ENCODE measurements around the gene ASZ1.
A peak's percentile ranks its signal among the peaks of the same experiment; 100 is the strongest.

Gene ASZ1

GRCh38 chr7:117401293-117402002, 25.8 kb downstream of the ASZ1 start:
- peak in 1 of 2 experiments; percentile 47 for DNase-seq

GRCh38 chr7:117399820-117400422, 27.4 kb downstream of the ASZ1 start:
- DNase-seq: peak; percentile 28 to 65

GRCh38 chr7:117395743-117396142, 31.6 kb downstream of the ASZ1 start:
- DNase-seq: no peak

GRCh38 chr7:117393781-117394180, 33.5 kb downstream of the ASZ1 start:
- no peak for DNase-seq

- DNase-seq: no peak
Observed at GRCh38 chr7:117389871-117390270, 37.4 kb downstream of the ASZ1 start.

GRCh38 chr7:117386110-117386706, 41.1 kb downstream of the ASZ1 start:
- no peak for DNase-seq

GRCh38 chr7:117385363-117386109, 41.8 kb downstream of the ASZ1 start:
- peak; percentile 31 to 63 for DNase-seq

DNA sequence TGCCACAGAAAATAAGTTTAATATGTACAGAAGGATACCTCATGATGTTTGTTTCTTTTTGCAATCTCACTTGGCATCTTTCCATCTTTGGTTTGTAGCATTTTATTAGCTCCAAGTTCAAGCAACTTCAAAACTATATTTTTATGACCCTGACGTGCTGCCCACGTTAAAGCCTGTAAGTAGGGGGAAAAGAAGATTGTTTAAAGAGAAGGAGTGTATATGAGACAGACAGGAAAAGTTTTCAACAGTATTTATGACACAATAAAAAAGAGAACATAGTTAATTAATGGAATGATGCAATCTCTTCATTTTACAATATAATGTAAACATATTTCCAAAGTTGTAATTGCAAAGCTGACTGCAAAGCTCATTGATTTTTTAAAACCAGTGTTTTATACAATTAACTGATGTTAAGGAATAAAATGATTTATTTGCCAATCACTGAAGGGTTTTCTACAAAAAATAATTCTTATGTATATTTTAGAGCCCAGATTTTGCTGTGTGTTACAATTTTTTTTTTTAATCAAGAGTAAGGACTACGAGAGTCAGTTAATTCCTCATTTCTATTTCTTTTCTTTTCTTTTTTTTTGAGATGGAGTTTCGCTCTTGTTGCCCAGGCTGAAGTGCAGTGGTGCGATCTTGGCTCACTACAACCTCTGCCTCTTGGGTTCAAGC, 42.5 kb downstream of the ASZ1 start:
- no peak for DNase-seq

DNA sequence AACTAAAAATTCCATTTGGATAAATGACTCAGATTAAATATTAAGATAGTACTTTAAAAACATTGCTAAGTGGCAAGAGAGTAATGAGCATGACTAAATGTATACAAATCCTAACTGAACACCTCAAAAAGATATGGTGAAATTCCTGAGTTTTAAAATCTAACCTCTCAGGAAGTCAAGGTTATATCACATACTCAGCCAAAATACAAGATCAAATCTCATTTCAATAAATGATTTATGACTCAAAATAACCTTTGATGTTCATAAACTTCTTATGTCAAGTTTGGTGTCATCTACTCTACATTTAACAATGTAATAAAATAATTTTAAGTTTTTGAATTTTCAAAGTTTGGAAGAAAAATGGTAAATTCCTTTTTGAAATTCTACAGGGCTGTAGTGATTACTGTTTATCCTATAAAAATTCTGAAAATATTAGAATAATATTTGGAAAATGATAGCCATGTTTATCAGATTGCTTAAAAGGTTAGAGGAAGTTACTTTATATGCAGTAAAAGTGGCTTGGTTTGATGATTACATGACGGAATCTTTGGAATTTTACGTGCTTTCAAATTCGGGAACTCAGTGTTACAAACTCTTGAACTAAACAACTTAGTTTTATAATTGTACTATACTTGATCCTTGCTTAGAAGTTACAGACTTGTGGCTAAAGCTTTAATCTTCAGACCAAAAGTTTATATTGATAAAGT, 43.7 kb downstream of the ASZ1 start:
- no peak for DNase-seq

GRCh38 chr7:117383046-117383445, 44.2 kb downstream of the ASZ1 start:
- no peak for DNase-seq

DNA sequence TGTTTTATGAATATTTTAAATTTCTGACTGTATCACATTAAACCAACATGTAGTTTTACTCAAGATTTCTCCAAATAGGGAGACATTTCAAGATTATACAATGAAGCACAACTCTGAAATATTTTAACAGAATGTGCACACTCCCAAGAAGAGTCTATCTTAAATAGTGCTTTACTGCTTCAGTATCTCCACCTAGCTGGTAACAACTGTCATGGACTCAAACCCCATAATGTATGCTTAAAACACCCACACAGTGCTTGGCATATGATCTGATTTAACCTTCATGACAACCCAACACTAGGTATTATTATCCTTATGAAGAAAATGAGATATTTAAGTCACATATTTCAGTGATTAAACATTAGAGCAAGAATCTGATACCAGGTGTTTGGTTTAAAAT, 45.9 kb downstream of the ASZ1 start:
- DNase-seq: no peak

- peak; percentile 27 to 29 for DNase-seq
Observed at GRCh38 chr7:117375380-117375779, 51.9 kb downstream of the ASZ1 start.

- no peak for DNase-seq
Observed at GRCh38 chr7:117372073-117372472, 55.2 kb downstream of the ASZ1 start.

- DNase-seq: no peak
Observed at GRCh38 chr7:117364339-117365080, 62.8 kb downstream of the ASZ1 start.

- DNase-seq: no peak
Observed at GRCh38 chr7:117362294-117362888, 64.9 kb downstream of the ASZ1 start.

GRCh38 chr7:117350027-117350426, 77.3 kb downstream of the ASZ1 start:
- DNase-seq: no peak

GRCh38 chr7:117349570-117349969, 77.7 kb downstream of the ASZ1 start:
- no peak for DNase-seq

DNA sequence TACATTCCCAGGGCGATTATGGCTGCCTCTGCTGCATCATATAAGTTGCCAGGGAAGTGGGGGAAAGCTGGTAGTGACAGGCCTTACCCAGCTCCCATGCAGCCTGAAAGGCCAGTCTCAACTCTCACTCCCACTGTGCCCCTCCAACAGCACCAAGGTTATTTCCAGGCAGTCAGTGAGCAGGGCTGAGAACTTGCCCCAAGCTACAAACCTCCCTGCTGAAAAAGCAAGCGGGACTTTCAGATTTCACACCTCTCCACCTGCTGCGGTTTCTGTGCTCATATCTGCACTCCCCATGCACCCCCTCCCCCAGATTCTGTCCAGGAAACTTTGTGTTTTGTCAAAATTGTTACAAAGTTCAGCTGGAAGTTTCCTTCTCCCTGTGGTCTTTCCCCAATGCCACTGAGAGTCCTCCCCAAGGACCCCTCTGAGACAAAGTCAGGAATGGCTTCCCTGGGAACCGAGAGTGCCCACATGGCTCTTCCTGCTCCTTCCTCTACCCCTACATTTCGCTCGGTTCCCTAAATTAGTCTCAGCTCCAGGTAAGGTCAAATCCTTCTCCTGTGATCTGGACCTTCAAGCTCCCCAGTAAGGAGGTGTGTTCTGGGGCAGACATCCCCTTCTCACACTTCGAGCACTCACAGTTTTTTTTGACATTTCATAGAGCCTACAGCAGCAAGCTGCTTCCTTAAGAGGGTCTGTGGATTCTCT, 79.2 kb downstream of the ASZ1 start:
- no peak for DNase-seq

DNA sequence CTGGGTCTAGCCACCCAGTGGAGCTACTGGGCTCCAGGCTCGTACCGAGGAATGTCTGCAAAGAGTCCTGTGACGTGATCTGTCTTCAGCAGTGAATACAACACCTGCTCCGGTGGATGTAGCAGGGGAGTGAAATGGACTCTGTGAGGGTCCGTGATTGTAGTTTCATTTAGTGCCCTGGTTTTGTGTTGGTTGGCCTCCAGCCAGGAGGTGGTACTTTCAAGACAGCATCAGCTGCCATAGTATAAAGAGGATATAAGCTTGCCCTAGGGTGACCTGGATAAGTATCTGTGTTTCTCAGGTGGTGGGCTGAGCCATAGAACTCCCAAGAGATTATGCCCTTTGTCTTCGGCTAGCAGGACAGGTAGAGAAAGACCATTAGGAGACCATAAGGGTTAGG, 79.8 kb downstream of the ASZ1 start:
- DNase-seq: no peak

- no peak for DNase-seq
Observed at GRCh38 chr7:117346161-117346560, 81.1 kb downstream of the ASZ1 start.

GRCh38 chr7:117338020-117338419, 89.3 kb downstream of the ASZ1 start:
- no peak for DNase-seq

All from Kasumi-1 (cell line).